Suppressor macrophage treated with lipopolysaccharide for 1 hour (primary cell): ENCODE results near the gene CDC73.

Experiments
- DNase-seq, 3 donors: peaks; one replicate each; pipeline ENCODE4 v3.0.0-alpha.2; 2020 to 2022

Gene CDC73

GRCh38 chr1:193299038-193299437, 177.2 kb downstream of the CDC73 start:
- DNase-seq: no peak

DNA sequence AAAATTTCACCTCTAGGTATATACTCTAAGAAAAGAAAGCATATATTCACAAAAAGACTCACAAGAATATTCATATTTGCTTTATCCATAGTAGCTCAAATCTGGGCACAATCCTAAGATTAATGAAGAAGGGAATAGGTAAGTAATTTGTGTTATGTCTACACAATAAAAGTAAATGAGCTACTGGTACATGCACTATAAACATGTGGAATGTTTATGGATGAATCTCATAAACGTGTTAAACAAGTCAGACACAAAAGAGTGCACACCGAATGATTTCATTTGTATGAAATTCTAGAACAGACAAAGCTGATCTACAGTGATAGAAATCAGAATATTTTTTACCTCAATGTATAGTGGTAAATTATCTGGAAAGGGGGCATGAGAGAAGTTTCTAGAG, 179.9 kb downstream of the CDC73 start:
- no peak for DNase-seq

DNA sequence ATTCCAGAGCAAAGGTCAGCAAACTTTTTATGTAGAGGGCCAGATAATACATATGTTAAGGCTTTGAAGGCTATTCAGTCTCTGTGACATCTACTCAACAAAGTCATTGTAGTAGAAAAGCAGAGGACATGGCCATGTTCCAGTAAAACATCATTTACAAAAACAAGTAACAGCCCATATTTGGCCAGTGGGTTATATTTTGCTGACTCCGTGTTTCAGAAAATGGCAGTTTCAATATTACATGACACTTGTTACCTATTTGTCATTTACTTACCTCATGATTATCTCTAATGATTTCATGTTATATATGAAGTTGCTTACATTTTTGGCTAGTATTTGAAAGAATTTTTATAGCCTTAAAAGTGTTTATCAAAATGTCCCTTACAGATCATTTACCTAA, 182.0 kb downstream of the CDC73 start:
- no peak for DNase-seq
